ENCODE results near the gene CALM3.
A peak's percentile ranks its signal among the peaks of the same experiment; 100 is the strongest.

The CALM3 gene

GRCh38 chr19:46630586-46631205, 29.6 kb downstream of the CALM3 start:
- H3K27me3 ChIP-seq (ENCODE audit: low read depth, low read length), result no peaks in the 10 kb centered on the region
- H3K27ac ChIP-seq (ENCODE audit: low read length), result no peak overlapping the region
- no peaks in the 10 kb centered on the region for H3K36me3 ChIP-seq (ENCODE audit: control insufficient read depth in 1 of 2, insufficient read depth in 2 of 2, low read length in 2 of 2)
- H3K4me3 ChIP-seq (ENCODE audit: low read depth in 1 of 2, low read length in 2 of 2), result no peak overlapping the region
- no peaks in the 10 kb centered on the region for H3K9me3 ChIP-seq (ENCODE audit: control insufficient read depth in 1 of 2, low read length in 2 of 2)
- H3K4me1 ChIP-seq (ENCODE audit: control insufficient read depth in 1 of 2, insufficient read depth in 2 of 2, low read length in 2 of 2), result peaks cover 11 to 20% of the 10 kb centered on the region in 2 donors

GRCh38 chr19:46631481-46631880, 30.4 kb downstream of the CALM3 start:
- no peak overlapping the region for H3K4me3 ChIP-seq (ENCODE audit: low read depth in 1 of 2, low read length in 2 of 2)
- no peaks in the 10 kb centered on the region for H3K27me3 ChIP-seq (ENCODE audit: low read depth, low read length)
- H3K36me3 ChIP-seq (ENCODE audit: control insufficient read depth in 1 of 2, insufficient read depth in 2 of 2, low read length in 2 of 2), result no peaks in the 10 kb centered on the region
- H3K27ac ChIP-seq (ENCODE audit: low read length), result no peak overlapping the region
- H3K9me3 ChIP-seq (ENCODE audit: control insufficient read depth in 1 of 2, low read length in 2 of 2), result no peaks in the 10 kb centered on the region
- H3K4me1 ChIP-seq (ENCODE audit: control insufficient read depth in 1 of 2, insufficient read depth in 2 of 2, low read length in 2 of 2), result peaks cover 6 to 19% of the 10 kb centered on the region in 2 donors

GRCh38 chr19:46633130-46633529, 32.0 kb downstream of the CALM3 start:
- H3K9me3 ChIP-seq (ENCODE audit: control insufficient read depth in 1 of 2, low read length in 2 of 2), result no peaks in the 10 kb centered on the region
- H3K27me3 ChIP-seq (ENCODE audit: low read depth, low read length), result no peaks in the 10 kb centered on the region
- H3K4me3 ChIP-seq (ENCODE audit: low read depth in 1 of 2, low read length in 2 of 2), result no peak overlapping the region
- H3K27ac ChIP-seq (ENCODE audit: low read length), result no peak overlapping the region
- H3K4me1 ChIP-seq (ENCODE audit: control insufficient read depth in 1 of 2, insufficient read depth in 2 of 2, low read length in 2 of 2), result peaks cover 6 to 19% of the 10 kb centered on the region in 2 donors
- no peaks in the 10 kb centered on the region for H3K36me3 ChIP-seq (ENCODE audit: control insufficient read depth in 1 of 2, insufficient read depth in 2 of 2, low read length in 2 of 2)

- H3K4me3 ChIP-seq (ENCODE audit: low read depth in 1 of 2, low read length in 2 of 2), result peak overlapping the region; percentile 52 to 56
- peaks cover 6 to 28% of the 10 kb centered on the region in 2 donors for H3K4me1 ChIP-seq (ENCODE audit: control insufficient read depth in 1 of 2, insufficient read depth in 2 of 2, low read length in 2 of 2)
- no peak overlapping the region for H3K27ac ChIP-seq (ENCODE audit: low read length)
- H3K36me3 ChIP-seq (ENCODE audit: control insufficient read depth in 1 of 2, insufficient read depth in 2 of 2, low read length in 2 of 2), result no peaks in the 10 kb centered on the region
- H3K27me3 ChIP-seq (ENCODE audit: low read depth, low read length), result no peaks in the 10 kb centered on the region
- no peaks in the 10 kb centered on the region for H3K9me3 ChIP-seq (ENCODE audit: control insufficient read depth in 1 of 2, low read length in 2 of 2)
These were observed 33.0 kb downstream of the CALM3 start for GRCh38 chr19:46634045-46634655.

GRCh38 chr19:46634656-46635218, 33.6 kb downstream of the CALM3 start:
- Histone ChIP-seq H3K36me3 (ENCODE audit: control insufficient read depth in 1 of 2, insufficient read depth in 2 of 2, low read length in 2 of 2) (no peaks in the 10 kb centered on the region), H3K27ac (ENCODE audit: low read length) (no peak overlapping the region), H3K4me1 (ENCODE audit: control insufficient read depth in 1 of 2, insufficient read depth in 2 of 2, low read length in 2 of 2) (peaks cover 7 to 32% of the 10 kb centered on the region in 2 donors), H3K9me3 (ENCODE audit: control insufficient read depth in 1 of 2, low read length in 2 of 2) (no peaks in the 10 kb centered on the region), H3K4me3 (ENCODE audit: low read depth in 1 of 2, low read length in 2 of 2) (peak overlapping the region in 1 of 2 donors; percentile 52), H3K27me3 (ENCODE audit: low read depth, low read length) (no peaks in the 10 kb centered on the region)

GRCh38 chr19:46635920-46636761, 35.0 kb downstream of the CALM3 start, which contains the start of gene GNG8:
Gene GNG8, minus strand, starts transcription at chr19:46636202. Its CDS starts 1,520 bp downstream, at chr19:46634682.
- Histone ChIP-seq H3K4me1 (ENCODE audit: control insufficient read depth in 1 of 2, insufficient read depth in 2 of 2, low read length in 2 of 2) (peaks cover 11 to 32% of the 10 kb centered on the region in 2 donors), H3K27ac (ENCODE audit: low read length) (no peak within 1 kb of the TSS), H3K27me3 (ENCODE audit: low read depth, low read length) (no peaks in the 10 kb centered on the region), H3K36me3 (ENCODE audit: control insufficient read depth in 1 of 2, insufficient read depth in 2 of 2, low read length in 2 of 2) (no peaks in the 10 kb centered on the region), H3K4me3 (ENCODE audit: low read depth in 1 of 2, low read length in 2 of 2) (no peak within 1 kb of the TSS), H3K9me3 (ENCODE audit: control insufficient read depth in 1 of 2, low read length in 2 of 2) (no peaks in the 10 kb centered on the region)

GRCh38 chr19:46637224-46637623, 36.1 kb downstream of the CALM3 start:
- no peak overlapping the region for H3K27ac ChIP-seq (ENCODE audit: low read length)
- peaks cover 11 to 32% of the 10 kb centered on the region in 2 donors for H3K4me1 ChIP-seq (ENCODE audit: control insufficient read depth in 1 of 2, insufficient read depth in 2 of 2, low read length in 2 of 2)
- H3K4me3 ChIP-seq (ENCODE audit: low read depth in 1 of 2, low read length in 2 of 2), result no peak overlapping the region
- no peaks in the 10 kb centered on the region for H3K27me3 ChIP-seq (ENCODE audit: low read depth, low read length)
- H3K9me3 ChIP-seq (ENCODE audit: control insufficient read depth in 1 of 2, low read length in 2 of 2), result no peaks in the 10 kb centered on the region
- H3K36me3 ChIP-seq (ENCODE audit: control insufficient read depth in 1 of 2, insufficient read depth in 2 of 2, low read length in 2 of 2), result no peaks in the 10 kb centered on the region

GRCh38 chr19:46639358-46640182, 38.4 kb downstream of the CALM3 start:
- H3K27me3 ChIP-seq (ENCODE audit: low read depth, low read length), result no peaks in the 10 kb centered on the region
- H3K27ac ChIP-seq (ENCODE audit: low read length), result peak overlapping the region; percentile 49
- peak overlapping the region; percentile 55 to 58 for H3K4me3 ChIP-seq (ENCODE audit: low read depth in 1 of 2, low read length in 2 of 2)
- no peaks in the 10 kb centered on the region for H3K36me3 ChIP-seq (ENCODE audit: control insufficient read depth in 1 of 2, insufficient read depth in 2 of 2, low read length in 2 of 2)
- H3K9me3 ChIP-seq (ENCODE audit: control insufficient read depth in 1 of 2, low read length in 2 of 2), result no peaks in the 10 kb centered on the region
- H3K4me1 ChIP-seq (ENCODE audit: control insufficient read depth in 1 of 2, insufficient read depth in 2 of 2, low read length in 2 of 2), result peaks cover 4 to 19% of the 10 kb centered on the region in 2 donors

GRCh38 chr19:46640656-46641055, 39.5 kb downstream of the CALM3 start:
- no peaks in the 10 kb centered on the region for H3K36me3 ChIP-seq (ENCODE audit: control insufficient read depth in 1 of 2, insufficient read depth in 2 of 2, low read length in 2 of 2)
- H3K27me3 ChIP-seq (ENCODE audit: low read depth, low read length), result no peaks in the 10 kb centered on the region
- H3K9me3 ChIP-seq (ENCODE audit: control insufficient read depth in 1 of 2, low read length in 2 of 2), result no peaks in the 10 kb centered on the region
- H3K4me3 ChIP-seq (ENCODE audit: low read depth in 1 of 2, low read length in 2 of 2), result no peak overlapping the region
- peaks cover 4 to 13% of the 10 kb centered on the region in 2 donors for H3K4me1 ChIP-seq (ENCODE audit: control insufficient read depth in 1 of 2, insufficient read depth in 2 of 2, low read length in 2 of 2)
- no peak overlapping the region for H3K27ac ChIP-seq (ENCODE audit: low read length)

GRCh38 chr19:46644720-46645119, 43.6 kb downstream of the CALM3 start:
- H3K36me3 ChIP-seq (ENCODE audit: control insufficient read depth in 1 of 2, insufficient read depth in 2 of 2, low read length in 2 of 2), result peaks cover 0 to 7% of the 10 kb centered on the region in 2 donors
- no peak overlapping the region for H3K27ac ChIP-seq (ENCODE audit: low read length)
- H3K9me3 ChIP-seq (ENCODE audit: control insufficient read depth in 1 of 2, low read length in 2 of 2), result no peaks in the 10 kb centered on the region
- H3K27me3 ChIP-seq (ENCODE audit: low read depth, low read length), result no peaks in the 10 kb centered on the region
- no peak overlapping the region for H3K4me3 ChIP-seq (ENCODE audit: low read depth in 1 of 2, low read length in 2 of 2)
- H3K4me1 ChIP-seq (ENCODE audit: control insufficient read depth in 1 of 2, insufficient read depth in 2 of 2, low read length in 2 of 2), result peaks cover 0 to 3% of the 10 kb centered on the region in 2 donors
